ENCODE data around the gene TMEM33. TPM values are rescaled to one million over a fixed set of nuclear protein-coding genes. Genes with fewer than 3 reads are reported as not detected.
"Not testable (repeated sequence)": the region's sequence is repeated elsewhere in the genome, so short reads cannot be mapped to it uniquely, and the experiment has no call there.

The TMEM33 gene, protein sequence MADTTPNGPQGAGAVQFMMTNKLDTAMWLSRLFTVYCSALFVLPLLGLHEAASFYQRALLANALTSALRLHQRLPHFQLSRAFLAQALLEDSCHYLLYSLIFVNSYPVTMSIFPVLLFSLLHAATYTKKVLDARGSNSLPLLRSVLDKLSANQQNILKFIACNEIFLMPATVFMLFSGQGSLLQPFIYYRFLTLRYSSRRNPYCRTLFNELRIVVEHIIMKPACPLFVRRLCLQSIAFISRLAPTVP
- 10 to 100 TPM; 44.5 to 48.8 (median 47.0) TPM for polyA plus RNA-seq (ENCODE audit: insufficient read length in 4 of 4)

- DNase-seq (ENCODE audit: low read depth in 4 of 4, low spot score in 2 of 4), result peak; percentile 66 to 81 (median 74)
Measured at GRCh38 chr4:41934901-41935651, at the start of gene TMEM33. Gene TMEM33, plus strand, starts transcription at chr4:41935429. Its CDS starts 56 bp downstream, at chr4:41935485.

- no peak for DNase-seq (ENCODE audit: low read depth in 4 of 4, low spot score in 2 of 4)
Measured at GRCh38 chr4:41885456-41885855, 49.8 kb upstream of the TMEM33 start.

DNA sequence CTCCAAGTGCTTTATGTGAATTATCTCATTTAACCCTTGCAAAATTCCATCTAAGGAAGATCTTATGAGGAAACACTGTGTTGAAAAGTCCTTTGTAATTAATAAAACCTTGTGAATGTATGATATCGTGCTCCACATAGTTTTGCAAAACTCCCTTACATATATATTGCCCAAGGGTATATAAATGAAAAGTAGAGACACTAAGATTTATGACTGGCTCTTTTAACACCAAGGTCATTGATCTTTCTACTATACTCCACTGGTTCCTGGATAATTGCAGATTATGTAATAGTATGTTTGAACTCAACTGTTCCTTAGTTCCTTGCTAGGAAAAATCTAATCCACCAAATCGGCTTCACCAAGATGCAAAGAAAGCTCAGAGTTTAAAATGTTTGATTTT is 48.0 kb upstream of the TMEM33 start:
- no peak for DNase-seq (ENCODE audit: low read depth in 4 of 4, low spot score in 2 of 4)

- no peak for DNase-seq (ENCODE audit: low read depth in 4 of 4, low spot score in 2 of 4)
Measured at GRCh38 chr4:41887821-41888686, 47.2 kb upstream of the TMEM33 start.

DNA sequence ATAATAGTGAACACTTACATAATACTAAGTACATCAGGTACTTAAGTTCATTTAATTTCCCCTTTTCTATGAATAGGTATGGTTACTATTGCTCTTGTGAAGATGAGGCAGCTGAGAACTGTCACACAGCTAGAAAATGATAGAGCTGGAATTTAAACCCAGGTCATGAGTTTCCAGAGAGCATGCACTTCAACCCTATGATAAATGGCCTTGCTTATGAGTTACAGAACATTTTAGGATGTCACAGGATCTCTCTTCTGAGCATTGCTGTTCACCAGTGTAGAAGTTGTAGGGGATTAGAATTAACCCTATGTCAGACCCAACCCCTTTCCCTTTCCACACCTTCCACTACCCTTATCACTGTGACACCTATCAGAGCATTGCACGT is 46.5 kb upstream of the TMEM33 start:
- DNase-seq (ENCODE audit: low read depth in 4 of 4, low spot score in 2 of 4), result no peak

DNA sequence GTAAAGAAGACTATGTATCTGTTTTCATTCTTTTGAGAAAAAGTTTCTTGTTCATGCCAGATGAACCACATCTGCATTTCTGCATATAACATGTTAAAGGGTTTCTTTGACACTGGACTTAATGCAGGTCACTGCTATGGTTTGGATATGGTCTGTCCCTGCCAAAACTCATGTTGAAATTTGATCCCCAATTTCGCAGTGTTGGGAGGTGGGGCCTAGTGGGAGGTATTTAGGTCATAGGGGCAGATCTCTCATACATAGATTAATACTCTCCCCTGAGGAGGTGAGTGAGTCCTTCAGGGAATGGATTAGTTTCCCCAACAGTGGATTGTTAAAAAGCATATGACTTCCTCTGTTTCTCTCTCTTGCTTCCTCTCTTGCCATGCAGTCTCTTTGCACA is 45.9 kb upstream of the TMEM33 start:
- DNase-seq (ENCODE audit: low read depth in 4 of 4, low spot score in 2 of 4), result no peak

GRCh38 chr4:41890085-41890484 is 45.1 kb upstream of the TMEM33 start:
- DNase-seq (ENCODE audit: low read depth in 4 of 4, low spot score in 2 of 4), result no peak

GRCh38 chr4:41896648-41897047 is 38.6 kb upstream of the TMEM33 start:
- DNase-seq (ENCODE audit: low read depth in 4 of 4, low spot score in 2 of 4), result no peak

DNA sequence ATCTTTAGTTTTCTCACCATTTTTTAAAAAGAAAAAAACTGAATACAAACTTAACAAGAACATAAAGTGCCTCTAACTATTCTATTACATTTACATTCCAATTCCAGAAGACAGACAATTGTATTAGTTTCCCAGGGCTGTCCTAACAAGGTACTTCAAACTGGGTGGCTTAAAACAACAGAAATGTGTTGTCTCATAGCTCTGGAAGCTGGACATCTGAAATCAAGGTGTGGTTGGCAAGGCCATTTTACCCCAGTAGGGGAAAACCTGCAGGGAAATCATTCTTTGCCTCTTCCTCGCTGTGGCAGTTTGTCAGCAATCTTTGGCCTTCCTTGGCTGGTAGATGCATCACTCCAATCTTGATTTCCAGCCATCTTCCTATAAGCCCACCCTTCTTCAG is 37.5 kb upstream of the TMEM33 start:
- DNase-seq (ENCODE audit: low read depth in 4 of 4, low spot score in 2 of 4), result no peak

DNA sequence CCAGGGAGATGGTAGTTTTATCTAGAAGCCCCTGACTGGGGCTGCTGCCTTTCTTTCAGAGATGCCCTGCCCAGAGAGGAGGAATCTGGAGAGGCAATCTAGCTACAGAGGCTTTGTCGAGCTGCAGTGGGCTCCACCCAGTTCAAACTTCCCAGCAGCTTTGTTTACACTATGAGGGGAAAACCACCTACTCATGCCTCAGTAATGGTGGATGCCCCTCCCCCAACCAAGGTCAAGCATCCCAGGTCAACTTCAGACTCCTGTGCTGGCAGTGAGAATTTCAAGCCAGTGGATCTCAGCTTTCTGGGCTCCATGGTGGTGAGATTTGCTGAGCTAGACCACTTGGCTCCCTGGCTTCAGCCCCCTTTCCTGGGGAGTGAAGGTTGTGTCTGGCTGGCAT is 26.1 kb upstream of the TMEM33 start:
- not testable (repeated sequence) for DNase-seq (ENCODE audit: low read depth in 4 of 4, low spot score in 2 of 4)

DNA sequence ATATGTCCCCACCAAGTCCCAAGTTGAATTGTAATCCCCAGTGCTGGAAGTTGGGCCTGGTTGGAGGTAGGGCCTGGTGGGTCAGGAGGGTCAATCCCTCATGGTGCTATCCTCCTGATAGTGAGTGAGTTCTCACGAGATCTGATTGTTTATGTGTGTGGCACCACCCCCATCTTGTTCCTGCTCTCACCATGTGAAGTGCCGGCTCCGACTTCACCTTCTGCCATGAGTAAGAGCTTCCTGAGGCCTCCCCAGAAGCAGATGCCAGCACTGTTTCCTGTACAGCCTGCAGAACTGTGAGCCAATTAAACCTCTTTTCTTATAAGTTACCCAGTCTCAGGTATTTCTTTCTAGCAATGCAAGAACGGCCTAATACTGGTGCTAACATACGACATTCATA is 22.7 kb upstream of the TMEM33 start:
- no peak for DNase-seq (ENCODE audit: low read depth in 4 of 4, low spot score in 2 of 4)

GRCh38 chr4:41913509-41913908 is 21.7 kb upstream of the TMEM33 start:
- no peak for DNase-seq (ENCODE audit: low read depth in 4 of 4, low spot score in 2 of 4)

GRCh38 chr4:41918278-41918677 is 17.0 kb upstream of the TMEM33 start:
- DNase-seq (ENCODE audit: low read depth in 4 of 4, low spot score in 2 of 4), result no peak

- not testable (repeated sequence) for DNase-seq (ENCODE audit: low read depth in 4 of 4, low spot score in 2 of 4)
Measured at GRCh38 chr4:41920416-41920815, 14.8 kb upstream of the TMEM33 start.

DNA sequence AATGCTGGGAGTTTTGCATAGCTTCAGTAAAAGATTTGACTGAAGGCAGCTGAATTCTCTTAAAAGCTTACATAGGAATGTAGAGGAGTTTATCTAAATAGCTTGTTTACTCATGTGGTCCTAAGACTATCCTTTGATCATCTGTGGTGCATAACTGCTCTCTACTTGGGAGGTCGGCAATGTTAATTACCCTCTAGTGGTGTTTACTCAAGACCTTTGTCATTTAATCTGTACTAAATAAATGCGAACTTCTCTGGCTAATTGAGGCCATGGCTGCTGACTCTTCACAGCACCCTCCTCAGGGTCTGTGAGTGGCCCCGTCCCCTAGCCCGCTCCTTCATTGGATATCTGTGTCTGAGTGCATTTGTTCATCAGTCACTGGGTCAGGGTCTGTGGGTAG is 13.8 kb upstream of the TMEM33 start:
- DNase-seq (ENCODE audit: low read depth in 4 of 4, low spot score in 2 of 4), result no peak

- no peak for DNase-seq (ENCODE audit: low read depth in 4 of 4, low spot score in 2 of 4)
Measured at GRCh38 chr4:41927796-41928499, 7.3 kb upstream of the TMEM33 start.

DNA sequence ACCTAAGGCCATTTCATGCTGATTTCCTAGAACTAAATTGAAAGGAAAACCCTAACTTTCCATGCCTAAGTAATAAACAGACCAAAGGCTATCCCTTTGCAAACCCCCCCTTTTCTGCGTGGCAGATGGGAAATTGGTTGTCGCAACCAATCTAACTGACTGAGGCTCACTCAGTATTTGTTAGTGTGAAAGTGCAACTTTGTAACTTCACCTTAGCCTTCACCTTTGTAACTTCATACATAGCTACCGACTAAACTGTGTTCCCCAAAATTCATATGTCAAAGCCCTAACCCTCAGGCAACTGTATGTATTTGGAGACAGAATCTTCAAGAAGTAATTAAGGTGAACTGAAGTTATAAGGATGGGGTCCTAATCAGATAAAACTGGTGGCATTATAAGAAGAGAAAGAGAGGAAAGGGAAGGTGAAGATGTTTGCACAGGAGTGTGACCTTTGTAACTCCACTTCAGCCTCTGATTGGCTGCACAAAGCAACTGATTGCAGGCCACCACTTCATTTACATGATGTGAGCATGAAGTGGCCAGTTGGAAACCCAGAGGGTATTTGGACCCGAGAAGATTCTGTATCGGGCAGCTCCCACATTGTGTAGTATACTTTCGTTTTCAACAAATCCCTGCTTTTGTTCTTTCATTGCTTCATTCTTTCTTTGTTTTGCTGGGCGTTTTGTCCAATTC is 4.9 kb upstream of the TMEM33 start:
- DNase-seq (ENCODE audit: low read depth in 4 of 4, low spot score in 2 of 4), result no peak

DNA sequence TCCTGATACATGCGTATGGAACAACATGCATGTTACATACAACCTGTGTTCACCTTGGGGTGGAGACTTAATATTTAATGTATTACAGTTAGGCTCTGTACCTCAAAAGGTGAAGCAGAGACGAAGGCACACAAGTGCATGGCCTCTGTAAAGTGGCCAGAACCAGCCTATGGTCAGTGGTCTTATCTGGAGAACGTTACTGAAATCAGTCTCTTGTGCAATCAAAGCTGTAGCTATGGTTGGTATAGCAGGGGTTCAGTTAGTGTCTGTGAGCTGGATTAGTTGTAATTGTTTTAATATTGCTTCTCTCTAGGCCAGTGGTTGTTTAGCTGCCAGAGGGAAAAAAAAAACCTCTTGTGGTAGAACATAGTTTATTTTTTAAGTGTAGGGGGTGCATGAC is 2.2 kb upstream of the TMEM33 start:
- DNase-seq (ENCODE audit: low read depth in 4 of 4, low spot score in 2 of 4), result no peak

- DNase-seq (ENCODE audit: low read depth in 4 of 4, low spot score in 2 of 4), result no peak
Measured at GRCh38 chr4:41933997-41934503, 1.2 kb upstream of the TMEM33 start.

GRCh38 chr4:41934514-41934900 is 722 bp upstream of the TMEM33 start:
- no peak for DNase-seq (ENCODE audit: low read depth in 4 of 4, low spot score in 2 of 4)

Measured in left renal cortex interstitium (tissue), 4 donors.